K562 (cell line): ENCODE data around the gene IQCK. TPM values are rescaled to one million over a fixed set of nuclear protein-coding genes. Genes with fewer than 3 reads are reported as not detected.

Experiments used
- ATAC-seq: fragments of 200-7000 bp; cut with Tn5 transposase; 3 replicates; pipeline ENCODE4 v1.9.1; 2020; ENCODE audit warnings: moderate library complexity
- BruUV-seq: library from RNA; stranded (reverse); fragments of 400-500 nt; replicated peaks from 2 replicates; lab custom pipeline; 2021; lab: Mats Ljungman, UMichigan
- CTCF ChIA-PET: fragments of 300-600 bp; formaldehyde crosslinking; extraction: SDS; loops from one replicate; lab custom pipeline; 2021; ENCODE audit warnings: low intra/inter-chr PET ratio; lab: Yijun Ruan, JAX
- POLR2A ChIA-PET: fragments of 300-600, 350-650 bp; sonication (Branson Sonifier 250); formaldehyde crosslinking; extraction: SDS; loops from one replicate; lab custom pipeline; 2021; ENCODE audit warnings: antibody characterized with exemption, inconsistent platforms; lab: Yijun Ruan, JAX
- DNase-seq, 4 experiments: peaks; one replicate each; pipeline versions ENCODE4 v3.0.0 to v3.0.0-alpha.2; 2011 to 2018; ENCODE audit warnings: low spot score in 3 of 4, mixed read lengths in 3 of 4; ENCODE audit errors: extremely low read depth in 1 of 4
- FAIRE-seq: peaks from 2 replicates; lab custom pipeline; 2011; peaks lifted over from hg19 to GRCh38; lab: Jason Lieb, UNC
- H2AFZ ChIP-seq: 2 replicates; pipeline ENCODE4 v1.6.0; 2011; ENCODE audit warnings: low read depth, low read length, control low read depth, inconsistent platforms
- H3K27ac ChIP-seq: fragments of 200-600 bp; 3 replicates; pipeline ENCODE4 v1.8.0; 2011; ENCODE audit warnings: low read depth, mild to moderate bottlenecking, control low read depth, inconsistent platforms, low read length, moderate library complexity, mixed read lengths; ENCODE audit errors: extremely low read depth
- H3K27me3 ChIP-seq, 2 experiments: fragments of 300-600 bp in 1 of 2; 2 replicates in 1 of 2; 3 replicates in 1 of 2; pipeline versions ENCODE4 v1.6.0 to v1.8.0; 2011; ENCODE audit warnings: inconsistent platforms in 2 of 2, low read length in 2 of 2, mild to moderate bottlenecking in 1 of 2, mixed read lengths in 1 of 2, moderate library complexity in 1 of 2; ENCODE audit not compliant: control insufficient read depth in 2 of 2, insufficient read depth in 2 of 2
- H3K36me3 ChIP-seq: fragments of 300-600 bp; 3 replicates; pipeline ENCODE4 v1.8.0; 2011; ENCODE audit warnings: mild to moderate bottlenecking, low read length, inconsistent platforms; ENCODE audit not compliant: control insufficient read depth, insufficient read depth
- H3K4me1 ChIP-seq, 2 experiments: fragments of 200-600 bp in 1 of 2; replicated peaks in 1 of 2; 2 replicates in 1 of 2; 3 replicates in 1 of 2; pipeline versions ENCODE4 v1.5.1 to v1.8.0; 2011; ENCODE audit warnings: inconsistent platforms in 2 of 2, low read length in 2 of 2, mild to moderate bottlenecking in 1 of 2, mixed read lengths in 1 of 2, moderate library complexity in 1 of 2; ENCODE audit not compliant: control insufficient read depth in 2 of 2, insufficient read depth in 2 of 2
- H3K4me2 ChIP-seq: 2 replicates; pipeline ENCODE4 v1.6.1; 2011; ENCODE audit warnings: low read length, control low read depth, inconsistent platforms, mixed read lengths; ENCODE audit not compliant: insufficient read depth
- H3K4me3 ChIP-seq: fragments of 200-600 bp; sonication (generic), shearing (Covaris generic); 2 replicates; pipeline ENCODE4 v1.5.1; 2016; ENCODE audit warnings: control low read depth, inconsistent platforms
- H3K79me2 ChIP-seq: fragments of 200-600 bp; 3 replicates; pipeline ENCODE4 v1.8.0; 2011; ENCODE audit warnings: low read length, inconsistent platforms; ENCODE audit not compliant: control insufficient read depth, insufficient read depth
- H3K9ac ChIP-seq, 2 experiments: 2 replicates each; pipeline versions ENCODE4 v1.6.0 to v1.6.1; 2011; ENCODE audit warnings: low read depth in 2 of 2, low read length in 2 of 2, control low read depth in 1 of 2, inconsistent platforms in 1 of 2, mild to moderate bottlenecking in 1 of 2, mixed read lengths in 1 of 2; ENCODE audit not compliant: insufficient read depth in 1 of 2
- H3K9me1 ChIP-seq: one replicate; pipeline ENCODE4 v1.6.0; 2011; ENCODE audit warnings: inconsistent platforms, mild to moderate bottlenecking, low read length, moderate library complexity; ENCODE audit not compliant: control insufficient read depth, insufficient read depth
- H3K9me3 ChIP-seq: replicated peaks from 2 replicates; pipeline ENCODE4 v1.5.1; 2011; ENCODE audit warnings: low read depth, low read length, inconsistent platforms; ENCODE audit not compliant: control insufficient read depth, insufficient read depth
- H4K20me1 ChIP-seq: replicated peaks from 2 replicates; pipeline ENCODE4 v1.6.1; 2011; ENCODE audit warnings: low read length, inconsistent platforms, mixed read lengths; ENCODE audit not compliant: control insufficient read depth, insufficient read depth
- ADNP ChIP-seq: fragments of 200-800 bp; sonication (Bioruptor generic); IDR thresholded peaks from 2 replicates; pipeline ENCODE4 v1.6.1; 2016; ENCODE audit warnings: missing genetic modification characterization, missing compliant biosample characterization
- EP300 ChIP-seq: IDR thresholded peaks from 2 replicates; pipeline ENCODE4 v1.6.1; 2012; ENCODE audit warnings: low read length, improper control_type of control experiment
- GABPA ChIP-seq: fragments of 200-800 bp; sonication (Bioruptor generic); conservative IDR thresholded peaks from 2 replicates; pipeline ENCODE4 v1.6.1; 2016; ENCODE audit warnings: low read depth, missing genetic modification characterization, missing compliant biosample characterization
- KDM5B ChIP-seq: fragments of 200-600 bp; sonication (generic); IDR thresholded peaks from 2 replicates; pipeline ENCODE4 v1.6.1; 2012; ENCODE audit warnings: low read depth, mild to moderate bottlenecking, moderate library complexity, low read length, control low read depth, inconsistent platforms; ENCODE audit not compliant: insufficient replicate concordance
- MBD2 ChIP-seq: sonication (generic); IDR thresholded peaks from 2 replicates; pipeline ENCODE4 v1.6.1; 2016; ENCODE audit warnings: low read depth, borderline replicate concordance
- whole genome bisulfite sequencing: fragments of 100-300 bp; shearing (Covaris generic); methylation state at CpG from one replicate; pipeline ENCODE4 v1.1.6; 2016; ENCODE audit warnings: low coverage, mixed read lengths; ENCODE audit not compliant: insufficient coverage; ENCODE audit errors: missing lambda C conversion rate; 5-methylcytosine and 5-hydroxymethylcytosine counted together
- in situ Hi-C: fragments of 300-500 bp; cut with MboI; formaldehyde crosslinking; loops from 4 replicates; pipeline ENCODE4 v1.15.0; 2018; ENCODE audit warnings: inconsistent platforms, mixed read lengths
- intact Hi-C: fragments of 100-400 bp; cut with micrococcal nuclease; formaldehyde crosslinking; loops from 2 replicates; pipeline ENCODE4 v1.14.2; 2022
- polyA plus RNA-seq, 8 experiments: library from polyadenylated mRNA; depleted of rRNA in 4 of 8; stranded (reverse) in 5 of 8; unstranded in 3 of 8; fragments of >200 nt; fragmentation: Nextera tagmentation in 2 of 8; fragmentation: Illumina TruSeq in 1 of 8; extraction: Ambion mirVana in 2 of 8; extraction: Trizol in 1 of 8; gene quantifications; 2 replicates each; pipeline versions ENCODE4 v1.2.1 to v1.2.3, GENCODE V29; 2011 to 2014; ENCODE audit warnings: inconsistent platforms in 1 of 8, missing spikeins in 1 of 8
- total RNA-seq, 7 experiments: library from RNA; depleted of rRNA in 6 of 7; stranded (reverse); fragments of >200 nt in 6 of 7; fragmentation: Illumina TruSeq in 2 of 7; extraction: Trizol in 2 of 7; gene quantifications; 2 replicates each; pipeline versions ENCODE4 v1.2.1 to v1.2.3, GENCODE V29; 2011 to 2021; ENCODE audit warnings: low replicate concordance in 1 of 7

Gene IQCK
- total and polyA plus RNA-seq, 9 of the 15 experiments (the other 6 are each of a cell fraction or from before 2014, with no cell fraction given), result 5.2 to 12.2 (median 7.3) TPM

- TF ChIP-seq MBD2 (peak; percentile 46; the same call in 1 of the 2 replicates), EP300 (peak; percentile 70), KDM5B (no peak)
These were observed 4.3 kb downstream of the IQCK start (continued) for GRCh38 chr16:19722269-19722952.

- no peak overlapping the region for H3K27ac ChIP-seq
- no peaks in the 10 kb centered on the region for H3K27me3 ChIP-seq
- FAIRE-seq, result no peak
- peaks cover 35 to 50% of the 10 kb centered on the region in 2 experiments; a peak in 4 of 5 replicates for H3K4me1 ChIP-seq
- BruUV-seq, result no TSS peak
- TF ChIP-seq GABPA (no peak), ADNP (peak; percentile 62; the same call in 1 of the 2 replicates)
- H3K4me3 ChIP-seq, result no peak overlapping the region
- H3K9me1 ChIP-seq, result no peaks in the 10 kb centered on the region
- peak overlapping the region; percentile 75 for H3K4me2 ChIP-seq
- in situ Hi-C loops, result no loop called here
- intact Hi-C loops, result loop anchor here (5.0 kb wide), 1 partner anchor 159 kb away; the partner anchor contains the start of gene GPRC5B
- ChIA-PET CTCF (no interaction called here), POLR2A (interaction anchor here (0.7 to 1.5 kb wide), 3 partner anchors 9 to 921 kb away, joined by 3 to 6 read pairs (median 6); no protein-coding TSS in a partner anchor)
- H2AFZ ChIP-seq, result 0 out of 2 replicates have a peak overlapping the region, but pooled peaks have one; percentile 30
- peaks cover 22% of the 10 kb centered on the region for H3K79me2 ChIP-seq
- 32% methylated on average over 6 of the region's 7 CpGs for WGBS
- no peaks in the 10 kb centered on the region for H3K9me3 ChIP-seq
- peak overlapping the region; percentile 20 to 55; a peak in 2 of 4 replicates for H3K9ac ChIP-seq
- no peak for DNase-seq
- H3K36me3 ChIP-seq, result no peaks in the 10 kb centered on the region; the same call in 2 of the 3 replicates
- ATAC-seq, result no peak
- no peaks in the 10 kb centered on the region for H4K20me1 ChIP-seq
These were observed 4.9 kb downstream of the IQCK start for GRCh38 chr16:19722981-19723380.
